ENCODE data around the gene HAUS2.

DNA sequence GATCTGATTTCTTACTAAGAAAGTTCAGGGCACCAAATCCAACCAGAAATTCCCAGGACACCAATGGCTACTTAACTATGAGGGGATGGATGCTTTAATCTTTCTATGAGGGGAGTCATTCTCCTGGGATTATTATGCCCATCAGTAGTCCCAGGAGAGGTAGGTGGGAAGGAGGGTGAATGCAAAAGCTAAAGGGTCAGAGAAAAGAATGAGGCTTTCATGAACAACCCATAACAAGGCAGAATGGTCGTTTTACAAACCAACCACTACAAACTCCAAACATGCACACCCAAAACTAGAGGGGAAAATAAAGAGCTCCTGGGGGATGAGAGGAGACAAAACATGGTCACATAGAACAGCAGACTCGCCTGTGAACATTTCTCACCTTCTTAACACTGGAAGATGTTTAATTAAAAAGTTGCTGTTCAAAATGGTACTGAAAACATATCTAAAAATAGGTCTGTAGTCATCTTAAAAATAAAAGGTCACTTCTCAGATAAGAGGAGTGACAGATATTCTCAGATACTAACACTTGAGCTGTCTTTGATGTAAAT, 30.4 kb downstream of the HAUS2 start:
- TF ChIP-seq, protein P1, sequence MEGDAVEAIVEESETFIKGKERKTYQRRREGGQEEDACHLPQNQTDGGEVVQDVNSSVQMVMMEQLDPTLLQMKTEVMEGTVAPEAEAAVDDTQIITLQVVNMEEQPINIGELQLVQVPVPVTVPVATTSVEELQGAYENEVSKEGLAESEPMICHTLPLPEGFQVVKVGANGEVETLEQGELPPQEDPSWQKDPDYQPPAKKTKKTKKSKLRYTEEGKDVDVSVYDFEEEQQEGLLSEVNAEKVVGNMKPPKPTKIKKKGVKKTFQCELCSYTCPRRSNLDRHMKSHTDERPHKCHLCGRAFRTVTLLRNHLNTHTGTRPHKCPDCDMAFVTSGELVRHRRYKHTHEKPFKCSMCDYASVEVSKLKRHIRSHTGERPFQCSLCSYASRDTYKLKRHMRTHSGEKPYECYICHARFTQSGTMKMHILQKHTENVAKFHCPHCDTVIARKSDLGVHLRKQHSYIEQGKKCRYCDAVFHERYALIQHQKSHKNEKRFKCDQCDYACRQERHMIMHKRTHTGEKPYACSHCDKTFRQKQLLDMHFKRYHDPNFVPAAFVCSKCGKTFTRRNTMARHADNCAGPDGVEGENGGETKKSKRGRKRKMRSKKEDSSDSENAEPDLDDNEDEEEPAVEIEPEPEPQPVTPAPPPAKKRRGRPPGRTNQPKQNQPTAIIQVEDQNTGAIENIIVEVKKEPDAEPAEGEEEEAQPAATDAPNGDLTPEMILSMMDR (IDR thresholded peaks at IDR 0.05; ENCODE audit: low read depth, low read length), result no peak
- TF ChIP-seq, protein P2, sequence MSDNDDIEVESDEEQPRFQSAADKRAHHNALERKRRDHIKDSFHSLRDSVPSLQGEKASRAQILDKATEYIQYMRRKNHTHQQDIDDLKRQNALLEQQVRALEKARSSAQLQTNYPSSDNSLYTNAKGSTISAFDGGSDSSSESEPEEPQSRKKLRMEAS (IDR thresholded peaks at IDR 0.05; ENCODE audit: low read depth, low read length), result no peak

Data from NB4 (cell line).